Neural crest cell (in vitro differentiated cells): Measurements from ENCODE around the gene PDGFRB. TPM values are rescaled to one million over a fixed set of nuclear protein-coding genes. Genes with fewer than 3 reads are reported as not detected.
A peak's percentile ranks its signal among the peaks of the same experiment; 100 is the strongest.

Source experiments
- DNase-seq: peaks from one replicate; pipeline ENCODE4 v3.0.0; 2021; ENCODE audit warnings: low read depth, mixed read lengths, low spot score
- H3K27ac Mint-ChIP-seq: one replicate; pipeline ENCODE4 v1.8.0; 2021; ENCODE audit warnings: mild to moderate bottlenecking, mixed read lengths; ENCODE audit not compliant: unreplicated experiment
- H3K27me3 Mint-ChIP-seq: 2 replicates; pipeline ENCODE4 v1.8.0; 2021; ENCODE audit warnings: low read depth, mild to moderate bottlenecking, mixed read lengths
- H3K36me3 Mint-ChIP-seq: 2 replicates; pipeline ENCODE4 v1.8.0; 2021; ENCODE audit warnings: low read depth, mild to moderate bottlenecking, mixed read lengths
- H3K4me1 Mint-ChIP-seq: 2 replicates; pipeline ENCODE4 v1.8.0; 2021; ENCODE audit warnings: mixed read lengths
- H3K4me3 Mint-ChIP-seq: one replicate; pipeline ENCODE4 v1.8.0; 2021; ENCODE audit warnings: mild to moderate bottlenecking, mixed read lengths
- H3K9me3 Mint-ChIP-seq: 2 replicates; pipeline ENCODE4 v1.8.0; 2021; ENCODE audit warnings: mixed read lengths
- CTCF ChIP-seq: fragments of 200-600 bp; sonication (generic); conservative IDR thresholded peaks from 2 replicates; pipeline ENCODE4 v1.5.0; 2021; ENCODE audit warnings: antibody characterized with exemption, mild to moderate bottlenecking
- total RNA-seq: library from RNA; stranded (reverse); gene quantifications from 2 replicates; pipeline ENCODE4 v1.2.1, GENCODE V29; 2021

Gene PDGFRB
- total RNA-seq, 1 donor from 2014 or later = 10.8 TPM

- TF ChIP-seq CTCF = no peak
- Mint-ChIP-seq H3K36me3 (no peaks in the 10 kb centered on the region), H3K27ac (peak overlapping the region; percentile 19), H3K27me3 (peaks cover 6% of the 10 kb centered on the region), H3K4me1 (peaks cover 5% of the 10 kb centered on the region), H3K4me3 (no peak overlapping the region), H3K9me3 (no peaks in the 10 kb centered on the region)
- no peak for DNase-seq
These were observed 22.1 kb upstream of the PDGFRB start for GRCh38 chr5:150177721-150178120.

GRCh38 chr5:150176745-150177477, 21.3 kb upstream of the PDGFRB start:
- no peaks in the 10 kb centered on the region for H3K36me3 Mint-ChIP-seq
- no peak overlapping the region for H3K4me3 Mint-ChIP-seq
- no peak for DNase-seq
- H3K27ac Mint-ChIP-seq = peak overlapping the region; percentile 27
- TF ChIP-seq CTCF = no peak
- H3K27me3 Mint-ChIP-seq = peaks cover 9% of the 10 kb centered on the region
- H3K4me1 Mint-ChIP-seq = peaks cover 5% of the 10 kb centered on the region
- H3K9me3 Mint-ChIP-seq = no peaks in the 10 kb centered on the region

- H3K36me3 Mint-ChIP-seq = no peaks in the 10 kb centered on the region
- H3K27ac Mint-ChIP-seq = no peak overlapping the region
- H3K9me3 Mint-ChIP-seq = no peaks in the 10 kb centered on the region
- no peak overlapping the region for H3K4me3 Mint-ChIP-seq
- no peaks in the 10 kb centered on the region for H3K4me1 Mint-ChIP-seq
- DNase-seq = no peak
- TF ChIP-seq CTCF = peak; percentile 59
- peaks cover 18% of the 10 kb centered on the region for H3K27me3 Mint-ChIP-seq
These were observed 19.9 kb upstream of the PDGFRB start for GRCh38 chr5:150175536-150175935.

GRCh38 chr5:150175076-150175475, 19.4 kb upstream of the PDGFRB start:
- no peak for TF ChIP-seq CTCF
- Mint-ChIP-seq H3K4me3 (no peak overlapping the region), H3K9me3 (no peaks in the 10 kb centered on the region), H3K4me1 (no peaks in the 10 kb centered on the region), H3K27ac (no peak overlapping the region), H3K36me3 (no peaks in the 10 kb centered on the region), H3K27me3 (peaks cover 22% of the 10 kb centered on the region)
- DNase-seq = no peak

- H3K27me3 Mint-ChIP-seq = peaks cover 30% of the 10 kb centered on the region
- no peak for DNase-seq
- H3K36me3 Mint-ChIP-seq = no peaks in the 10 kb centered on the region
These were observed 18.6 kb upstream of the PDGFRB start for GRCh38 chr5:150174285-150174684.

More at GRCh38 chr5:150174285-150174684, 18.6 kb upstream of the PDGFRB start:
- no peak for TF ChIP-seq CTCF
- no peak overlapping the region for H3K27ac Mint-ChIP-seq
- H3K4me1 Mint-ChIP-seq = no peaks in the 10 kb centered on the region
- H3K9me3 Mint-ChIP-seq = no peaks in the 10 kb centered on the region
- H3K4me3 Mint-ChIP-seq = no peak overlapping the region
